Lower leg skin (tissue), 3 donors: Measurements from ENCODE around the gene FYCO1.

Source experiments
- POLR2A ChIP-seq, 2 donors: fragments of 450-650 bp; IDR thresholded peaks; one replicate each; pipeline ENCODE4 v1.6.1; 2016 to 2017; ENCODE audit warnings: antibody characterized with exemption in 2 of 2, mild to moderate bottlenecking in 1 of 2, moderate library complexity in 1 of 2
- TF ChIP-seq, protein P1 (sequence below), 3 donors: fragments of 450-650 bp; IDR thresholded peaks; one replicate each; pipeline ENCODE4 v1.5.1; 2016; ENCODE audit warnings: antibody characterized with exemption in 3 of 3, mild to moderate bottlenecking in 3 of 3, moderate library complexity in 2 of 3

DNA sequence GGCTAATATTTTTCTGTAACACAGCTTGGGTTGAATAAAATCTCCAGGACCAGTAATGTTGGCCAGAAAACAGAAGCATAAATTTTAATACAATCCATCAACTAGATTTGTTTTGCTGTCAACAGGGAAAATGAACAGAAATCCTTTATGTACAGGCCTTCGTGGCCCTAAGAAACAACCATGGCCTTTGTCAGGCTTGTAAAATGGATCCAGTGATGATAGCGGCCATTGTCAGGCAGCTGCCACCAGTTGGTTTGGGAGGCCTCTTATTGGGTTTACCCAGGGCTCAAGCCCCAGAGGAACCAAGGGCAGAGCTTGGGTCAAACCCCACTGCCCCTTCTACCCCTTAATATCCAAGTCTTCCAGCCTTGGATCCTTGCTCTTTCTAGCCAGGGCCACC, 5.6 kb upstream of the FYCO1 start:
- TF ChIP-seq, protein P1, sequence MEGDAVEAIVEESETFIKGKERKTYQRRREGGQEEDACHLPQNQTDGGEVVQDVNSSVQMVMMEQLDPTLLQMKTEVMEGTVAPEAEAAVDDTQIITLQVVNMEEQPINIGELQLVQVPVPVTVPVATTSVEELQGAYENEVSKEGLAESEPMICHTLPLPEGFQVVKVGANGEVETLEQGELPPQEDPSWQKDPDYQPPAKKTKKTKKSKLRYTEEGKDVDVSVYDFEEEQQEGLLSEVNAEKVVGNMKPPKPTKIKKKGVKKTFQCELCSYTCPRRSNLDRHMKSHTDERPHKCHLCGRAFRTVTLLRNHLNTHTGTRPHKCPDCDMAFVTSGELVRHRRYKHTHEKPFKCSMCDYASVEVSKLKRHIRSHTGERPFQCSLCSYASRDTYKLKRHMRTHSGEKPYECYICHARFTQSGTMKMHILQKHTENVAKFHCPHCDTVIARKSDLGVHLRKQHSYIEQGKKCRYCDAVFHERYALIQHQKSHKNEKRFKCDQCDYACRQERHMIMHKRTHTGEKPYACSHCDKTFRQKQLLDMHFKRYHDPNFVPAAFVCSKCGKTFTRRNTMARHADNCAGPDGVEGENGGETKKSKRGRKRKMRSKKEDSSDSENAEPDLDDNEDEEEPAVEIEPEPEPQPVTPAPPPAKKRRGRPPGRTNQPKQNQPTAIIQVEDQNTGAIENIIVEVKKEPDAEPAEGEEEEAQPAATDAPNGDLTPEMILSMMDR (IDR thresholded peaks at IDR 0.05) = no peak
- no peak for TF ChIP-seq POLR2A (IDR thresholded peaks at IDR 0.05)
